ENCODE data around the gene COG8. TPM values are rescaled to one million over a fixed set of nuclear protein-coding genes. Genes with fewer than 3 reads are reported as not detected.

COG8 gene
- total and polyA plus RNA-seq, 8 donors: 23.9 to 36.1 (median 32.9) TPM

GRCh38 chr16:69318177-69318910 lies 21.0 kb downstream of the COG8 start:
- Histone ChIP-seq H3K9me3 (no peaks in the 10 kb centered on the region), H3K36me3 (peaks cover 0 to 92% of the 10 kb centered on the region in 2 donors), H3K4me3 (no peak overlapping the region), H3K27ac (no peak overlapping the region), H3K4me1 (peaks cover 0 to 7% of the 10 kb centered on the region in 2 donors), H3K27me3 (no peaks in the 10 kb centered on the region)
- intact Hi-C loops (cut with DNase I): no loop called here
- DNase-seq: no peak
- TF ChIP-seq CTCF (IDR thresholded peaks at IDR 0.05): no peak
- ATAC-seq: peak; percentile 62

- Histone ChIP-seq H3K4me1 (peaks cover 0 to 22% of the 10 kb centered on the region in 2 donors), H3K27ac (no peak overlapping the region), H3K9me3 (no peaks in the 10 kb centered on the region), H3K36me3 (peaks cover 0 to 75% of the 10 kb centered on the region in 2 donors), H3K27me3 (no peaks in the 10 kb centered on the region), H3K4me3 (no peak overlapping the region)
- intact Hi-C loops (cut with DNase I): no loop called here
- DNase-seq (no peak), ATAC-seq (no peak)
- no peak for TF ChIP-seq CTCF (IDR thresholded peaks at IDR 0.05)
Observed at GRCh38 chr16:69316595-69317034, 22.7 kb downstream of the COG8 start.

GRCh38 chr16:69315486-69316311 lies 23.7 kb downstream of the COG8 start:
- Histone ChIP-seq H3K27me3 (no peaks in the 10 kb centered on the region), H3K4me3 (no peak overlapping the region), H3K4me1 (peaks cover 0 to 22% of the 10 kb centered on the region in 2 donors), H3K36me3 (peaks cover 0 to 66% of the 10 kb centered on the region in 2 donors), H3K9me3 (no peaks in the 10 kb centered on the region), H3K27ac (no peak overlapping the region)
- intact Hi-C loops (cut with DNase I): no loop called here
- ATAC-seq (no peak), DNase-seq (no peak)
- no peak for TF ChIP-seq CTCF (IDR thresholded peaks at IDR 0.05)

- H3K4me3 ChIP-seq: no peak overlapping the region
- no peak for TF ChIP-seq CTCF (IDR thresholded peaks at IDR 0.05)
Observed at GRCh38 chr16:69314534-69314933, 24.8 kb downstream of the COG8 start.

GRCh38 chr16:69313469-69313868 lies 25.9 kb downstream of the COG8 start:
- Histone ChIP-seq H3K27me3 (no peaks in the 10 kb centered on the region), H3K27ac (no peak overlapping the region), H3K9me3 (no peaks in the 10 kb centered on the region), H3K4me3 (no peak overlapping the region), H3K4me1 (peaks cover 0 to 26% of the 10 kb centered on the region in 2 donors), H3K36me3 (peaks cover 0 to 43% of the 10 kb centered on the region in 2 donors)
- DNase-seq (no peak), ATAC-seq (no peak)
- intact Hi-C loops (cut with DNase I): no loop called here
- no peak for TF ChIP-seq CTCF (IDR thresholded peaks at IDR 0.05)

More at GRCh38 chr16:69314534-69314933, 24.8 kb downstream of the COG8 start:
- Histone ChIP-seq H3K4me1 (peaks cover 0 to 26% of the 10 kb centered on the region in 2 donors), H3K27me3 (no peaks in the 10 kb centered on the region), H3K9me3 (no peaks in the 10 kb centered on the region), H3K27ac (no peak overlapping the region), H3K36me3 (peaks cover 0 to 54% of the 10 kb centered on the region in 2 donors)
- intact Hi-C loops (cut with DNase I): no loop called here
- DNase-seq (no peak), ATAC-seq (no peak)

All from left lung (tissue), 10 donors.